Lower leg skin (tissue), 4 donors: ENCODE data around the gene CARMIL3. TPM values are rescaled to one million over a fixed set of nuclear protein-coding genes. Genes with fewer than 3 reads are reported as not detected.
"Not testable (repeated sequence)": the region's sequence is repeated elsewhere in the genome, so short reads cannot be mapped to it uniquely, and the experiment has no call there.

Source experiments
- DNase-seq, 2 donors: peaks; one replicate each; pipeline ENCODE4 v3.0.0-alpha.2; 2019; ENCODE audit warnings: low spot score in 2 of 2
- H3K4me3 ChIP-seq: fragments of 200-600 bp; sonication (generic); 2 replicates; pipeline ENCODE4 v1.5.1; 2017; ENCODE audit warnings: mild to moderate bottlenecking, low read depth; ENCODE audit not compliant: poor library complexity, severe bottlenecking
- POLR2A ChIP-seq, 2 donors: fragments of 450-650 bp; IDR thresholded peaks; one replicate each; pipeline ENCODE4 v1.6.1; 2016 to 2017; ENCODE audit warnings: antibody characterized with exemption in 2 of 2, mild to moderate bottlenecking in 1 of 2, moderate library complexity in 1 of 2
- WGBS, 2 donors: methylation state at CpG; one replicate each; pipeline ENCODE4 v1.1.5; 2018; 5-methylcytosine and 5-hydroxymethylcytosine counted together
- intact Hi-C: fragments of 100-400 bp; cut with DNase I; formaldehyde crosslinking; loops from one replicate; pipeline ENCODE4 v1.15.0; 2023; ENCODE audit warnings: low total_unique reads
- total RNA-seq, 4 donors: library from RNA; depleted of rRNA; stranded (reverse); fragments of >200 nt; gene quantifications; one replicate each; pipeline ENCODE4 v1.1.0, GENCODE V29; 2016
- TF ChIP-seq, protein P1 (sequence below), 3 donors: fragments of 450-650 bp; IDR thresholded peaks; one replicate each; pipeline ENCODE4 v1.5.1; 2016; ENCODE audit warnings: antibody characterized with exemption in 3 of 3, mild to moderate bottlenecking in 3 of 3, moderate library complexity in 2 of 3

The CARMIL3 gene
- total RNA-seq, 4 donors from 2014 or later, result 2.8 to 7.6 (median 5.2) TPM

DNA sequence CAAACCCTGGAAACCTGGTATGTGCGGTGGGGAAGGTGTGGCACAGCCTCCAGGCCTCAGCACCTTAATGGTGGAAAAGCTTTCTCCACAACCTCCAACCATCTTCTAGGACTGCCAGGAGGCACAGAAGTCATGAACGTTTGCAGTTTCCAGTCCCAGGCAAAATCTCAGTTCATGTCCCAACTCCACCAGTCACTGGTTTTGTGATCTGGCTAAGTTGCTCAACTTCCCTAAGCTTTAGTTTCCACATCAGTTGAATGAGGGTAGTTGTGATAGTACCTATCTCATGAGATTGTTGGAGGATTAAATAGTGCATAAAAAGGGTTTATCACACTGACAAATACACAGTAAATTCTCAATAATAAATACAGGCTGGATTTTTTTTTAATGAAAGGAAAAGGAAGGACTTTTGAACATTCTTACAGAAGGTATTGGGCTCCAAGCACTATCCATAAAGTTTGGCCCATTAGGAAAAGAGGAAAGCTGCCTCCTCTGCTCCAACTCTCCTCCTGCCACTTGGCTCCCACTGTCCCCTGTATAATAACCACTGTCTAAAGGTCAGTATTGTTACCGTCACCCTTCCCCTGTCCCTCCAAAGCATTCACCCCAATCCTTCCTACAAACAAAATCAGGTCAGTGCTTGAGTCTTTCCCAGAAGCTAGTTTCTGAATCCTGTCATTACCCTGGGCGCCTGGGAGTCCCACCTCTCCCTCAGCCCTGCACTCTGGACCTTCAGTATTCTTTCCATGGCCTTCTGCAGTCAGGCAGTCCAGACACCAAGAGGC is 48.6 kb downstream of the CARMIL3 start:
- no peak for TF ChIP-seq POLR2A (IDR thresholded peaks at IDR 0.05)
- TF ChIP-seq, protein P1, sequence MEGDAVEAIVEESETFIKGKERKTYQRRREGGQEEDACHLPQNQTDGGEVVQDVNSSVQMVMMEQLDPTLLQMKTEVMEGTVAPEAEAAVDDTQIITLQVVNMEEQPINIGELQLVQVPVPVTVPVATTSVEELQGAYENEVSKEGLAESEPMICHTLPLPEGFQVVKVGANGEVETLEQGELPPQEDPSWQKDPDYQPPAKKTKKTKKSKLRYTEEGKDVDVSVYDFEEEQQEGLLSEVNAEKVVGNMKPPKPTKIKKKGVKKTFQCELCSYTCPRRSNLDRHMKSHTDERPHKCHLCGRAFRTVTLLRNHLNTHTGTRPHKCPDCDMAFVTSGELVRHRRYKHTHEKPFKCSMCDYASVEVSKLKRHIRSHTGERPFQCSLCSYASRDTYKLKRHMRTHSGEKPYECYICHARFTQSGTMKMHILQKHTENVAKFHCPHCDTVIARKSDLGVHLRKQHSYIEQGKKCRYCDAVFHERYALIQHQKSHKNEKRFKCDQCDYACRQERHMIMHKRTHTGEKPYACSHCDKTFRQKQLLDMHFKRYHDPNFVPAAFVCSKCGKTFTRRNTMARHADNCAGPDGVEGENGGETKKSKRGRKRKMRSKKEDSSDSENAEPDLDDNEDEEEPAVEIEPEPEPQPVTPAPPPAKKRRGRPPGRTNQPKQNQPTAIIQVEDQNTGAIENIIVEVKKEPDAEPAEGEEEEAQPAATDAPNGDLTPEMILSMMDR (IDR thresholded peaks at IDR 0.05), result no peak
- intact Hi-C loops, result no loop called here
- no peak overlapping the region for H3K4me3 ChIP-seq
- 76 to 83% methylated on average over 4 of the region's 4 CpGs for WGBS, 2 donors
- no peak for DNase-seq

DNA sequence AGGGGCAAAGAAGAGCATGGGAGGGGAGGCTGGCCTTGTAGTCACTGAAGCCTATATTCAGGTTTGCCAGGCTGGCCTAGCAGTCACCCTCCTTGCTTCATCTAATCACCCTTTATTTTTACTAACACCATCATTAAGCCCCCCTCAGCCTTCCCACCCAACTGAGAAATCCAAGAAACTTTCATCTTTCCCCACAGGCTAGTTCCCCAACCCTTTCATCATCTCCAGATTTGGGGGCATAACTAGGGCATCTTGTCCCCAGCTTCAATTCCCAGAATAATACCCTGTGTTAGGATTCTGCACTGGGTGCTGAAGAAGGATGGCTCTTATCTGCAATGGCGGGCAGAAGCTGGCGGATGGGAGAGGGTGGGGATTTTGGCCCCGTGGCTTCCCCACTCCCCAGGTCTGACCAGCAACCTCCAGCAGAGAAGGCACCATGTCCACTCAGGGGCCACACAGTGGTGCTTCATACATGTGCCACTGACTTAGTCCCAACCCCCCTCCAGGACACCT is 49.2 kb downstream of the CARMIL3 start:
- TF ChIP-seq, protein P1 (IDR thresholded peaks at IDR 0.05), result no peak
- TF ChIP-seq POLR2A (IDR thresholded peaks at IDR 0.05), result no peak

DNA sequence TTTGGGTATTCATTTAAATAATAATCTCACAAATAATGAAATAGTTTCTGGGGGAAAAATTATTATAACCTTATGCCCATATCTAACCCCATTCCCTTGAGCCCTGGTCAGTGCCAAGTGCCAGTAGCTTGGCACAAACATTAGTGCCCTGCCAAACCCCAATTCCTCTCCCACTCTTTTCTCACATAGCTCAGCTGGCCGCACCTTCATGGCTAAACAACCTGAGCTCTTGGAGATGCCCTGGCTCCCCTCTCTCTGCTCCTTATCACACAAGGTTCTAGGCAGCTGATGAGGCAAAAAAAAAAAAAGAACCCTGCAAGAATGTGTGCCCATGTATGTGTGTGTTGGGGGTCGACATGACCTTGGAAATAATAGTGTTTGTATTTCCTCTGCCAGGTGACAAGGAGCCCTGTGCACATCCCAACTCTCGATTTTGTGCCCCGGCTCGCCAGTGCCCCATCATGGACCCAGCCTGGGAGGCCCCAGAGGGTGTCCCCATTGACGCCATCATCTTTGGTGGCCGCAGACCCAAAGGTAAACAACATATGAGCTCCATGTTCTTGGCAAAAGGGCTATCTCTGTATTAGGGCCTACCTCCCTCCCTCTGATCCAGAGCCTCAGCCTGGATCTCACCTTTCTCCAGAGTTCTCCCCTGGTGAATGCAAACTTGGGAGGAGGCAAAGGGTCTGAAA is 50.7 kb downstream of the CARMIL3 start:
- 86 to 93% methylated on average over 7 of the region's 7 CpGs for WGBS, 2 donors
- DNase-seq, result no peak
- intact Hi-C loops, result no loop called here
- no peak overlapping the region for H3K4me3 ChIP-seq
- TF ChIP-seq POLR2A (IDR thresholded peaks at IDR 0.05), result no peak
- TF ChIP-seq, protein P1 (IDR thresholded peaks at IDR 0.05), result no peak

More for the DNA sequence above, 49.2 kb downstream of the CARMIL3 start:
- 90 to 94% methylated on average over 3 of the region's 3 CpGs for WGBS, 2 donors
- DNase-seq, result no peak
- intact Hi-C loops, result no loop called here
- no peak overlapping the region for H3K4me3 ChIP-seq

DNA sequence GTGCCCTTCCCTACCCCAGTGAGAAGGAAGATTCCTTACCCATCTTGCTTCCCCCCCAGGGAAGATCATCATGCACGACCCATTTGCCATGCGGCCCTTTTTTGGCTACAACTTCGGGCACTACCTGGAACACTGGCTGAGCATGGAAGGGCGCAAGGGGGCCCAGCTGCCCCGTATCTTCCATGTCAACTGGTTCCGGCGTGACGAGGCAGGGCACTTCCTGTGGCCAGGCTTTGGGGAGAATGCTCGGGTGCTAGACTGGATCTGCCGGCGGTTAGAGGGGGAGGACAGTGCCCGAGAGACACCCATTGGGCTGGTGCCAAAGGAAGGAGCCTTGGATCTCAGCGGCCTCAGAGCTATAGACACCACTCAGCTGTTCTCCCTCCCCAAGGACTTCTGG is 51.6 kb downstream of the CARMIL3 start:
- intact Hi-C loops, result no loop called here
- DNase-seq, result no peak
- TF ChIP-seq POLR2A (IDR thresholded peaks at IDR 0.05), result no peak
- TF ChIP-seq, protein P1 (IDR thresholded peaks at IDR 0.05), result no peak
- no peak overlapping the region for H3K4me3 ChIP-seq
- WGBS, 2 donors, result 90 to 98% methylated on average over 13 of the region's 13 CpGs

DNA sequence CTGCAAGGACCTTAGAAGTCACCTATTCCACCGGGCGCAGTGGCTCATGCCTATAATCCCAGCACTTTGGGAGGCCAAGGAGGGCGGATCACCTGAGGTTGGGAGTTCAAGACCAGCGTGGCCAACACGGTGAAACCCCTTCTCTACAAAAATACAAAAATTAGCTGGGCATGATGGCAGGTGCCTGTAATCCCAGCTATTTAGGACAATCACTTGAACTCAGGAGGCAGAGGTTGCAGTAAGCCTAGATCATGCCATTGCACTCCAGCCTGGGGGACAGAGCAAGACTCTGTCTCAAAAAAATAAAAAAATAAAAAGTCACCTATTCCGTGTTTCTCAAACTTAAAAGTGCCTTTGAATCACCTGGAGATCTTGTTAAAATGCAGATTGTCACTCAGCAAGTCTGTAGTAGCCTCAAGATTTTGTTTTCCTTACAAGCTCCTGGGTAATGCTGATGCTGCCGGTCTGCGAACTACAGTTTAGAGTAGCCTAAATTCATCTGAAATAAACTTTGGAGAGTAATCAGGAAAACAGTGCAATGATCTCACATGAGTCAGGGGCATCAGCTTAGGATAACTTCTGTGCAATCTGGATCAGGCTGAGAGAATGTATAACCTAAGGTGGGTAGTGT is 53.9 kb downstream of the CARMIL3 start:
- not testable (repeated sequence) for DNase-seq, H3K4me3 ChIP-seq
- intact Hi-C loops, result loop anchor here (5.0 kb wide), 1 partner anchor 48 kb away; no protein-coding TSS in a partner anchor
- 89 to 90% methylated on average over 8 of the region's 8 CpGs for WGBS, 2 donors
